Measurements from ENCODE around the gene ZGPAT. TPM values are rescaled to one million over a fixed set of nuclear protein-coding genes. Genes with fewer than 3 reads are reported as not detected.
"Not testable (repeated sequence)": the region's sequence is repeated elsewhere in the genome, so short reads cannot be mapped to it uniquely, and the experiment has no call there.

ZGPAT gene
- polyA plus RNA-seq, 1 donor from 2014 or later, result 59.4 TPM

GRCh38 chr20:63718996-63719395, 11.2 kb downstream of the ZGPAT start:
- H3K4me3 Mint-ChIP-seq, result no peak overlapping the region
- H3K4me1 Mint-ChIP-seq, result peaks cover 8 to 15% (median 12%) of the 10 kb centered on the region in 3 donors
- peaks cover 0 to 9% (median 2%) of the 10 kb centered on the region in 3 donors for H3K9me3 Mint-ChIP-seq
- no peaks in the 10 kb centered on the region for H3K27me3 Mint-ChIP-seq
- peaks cover 31% of the 10 kb centered on the region for H3K36me3 Mint-ChIP-seq
- no peak overlapping the region for H3K27ac Mint-ChIP-seq

- peaks cover 19% of the 10 kb centered on the region for H3K36me3 Mint-ChIP-seq
- H3K9me3 Mint-ChIP-seq, result peaks cover 2 to 11% (median 8%) of the 10 kb centered on the region in 3 donors
- not testable (repeated sequence) for H3K27ac Mint-ChIP-seq, H3K27me3 Mint-ChIP-seq, H3K4me3 Mint-ChIP-seq
- H3K4me1 Mint-ChIP-seq, result peaks cover 5 to 13% (median 12%) of the 10 kb centered on the region in 3 donors
Measured at GRCh38 chr20:63722967-63723622, 15.3 kb downstream of the ZGPAT start.

GRCh38 chr20:63730189-63730733, 22.4 kb downstream of the ZGPAT start:
- H3K27me3 Mint-ChIP-seq, H3K36me3 Mint-ChIP-seq, H3K27ac Mint-ChIP-seq, H3K9me3 Mint-ChIP-seq, H3K4me3 Mint-ChIP-seq: not testable (repeated sequence)
- peaks cover 13 to 31% (median 25%) of the 10 kb centered on the region in 3 donors for H3K4me1 Mint-ChIP-seq

GRCh38 chr20:63731410-63731809, 23.6 kb downstream of the ZGPAT start:
- Mint-ChIP-seq H3K36me3 (peaks cover 5% of the 10 kb centered on the region), H3K27me3 (peaks cover 1% of the 10 kb centered on the region), H3K9me3 (peaks cover 0 to 3% (median 0%) of the 10 kb centered on the region in 3 donors), H3K4me1 (peaks cover 18 to 37% (median 32%) of the 10 kb centered on the region in 3 donors), H3K27ac (no peak overlapping the region), H3K4me3 (no peak overlapping the region)

GRCh38 chr20:63732118-63733095, 24.6 kb downstream of the ZGPAT start:
- peaks cover 22 to 33% (median 30%) of the 10 kb centered on the region in 3 donors for H3K4me1 Mint-ChIP-seq

GRCh38 chr20:63733117-63733516, 25.3 kb downstream of the ZGPAT start:
- Mint-ChIP-seq H3K27me3 (peaks cover 1% of the 10 kb centered on the region), H3K27ac (no peak overlapping the region), H3K4me3 (peak overlapping the region in 1 of 4 donors; percentile 34), H3K9me3 (no peaks in the 10 kb centered on the region), H3K36me3 (peaks cover 4% of the 10 kb centered on the region), H3K4me1 (peaks cover 21 to 28% (median 25%) of the 10 kb centered on the region in 3 donors)

More at GRCh38 chr20:63732118-63733095, 24.6 kb downstream of the ZGPAT start:
- Mint-ChIP-seq H3K27ac (no peak overlapping the region), H3K4me3 (no peak overlapping the region), H3K27me3 (peaks cover 1% of the 10 kb centered on the region), H3K9me3 (no peaks in the 10 kb centered on the region), H3K36me3 (peaks cover 4% of the 10 kb centered on the region)

- H3K36me3 Mint-ChIP-seq, result no peaks in the 10 kb centered on the region
- no peaks in the 10 kb centered on the region for H3K9me3 Mint-ChIP-seq
- H3K4me1 Mint-ChIP-seq, result peaks cover 16 to 23% (median 20%) of the 10 kb centered on the region in 3 donors
- no peak overlapping the region for H3K27ac Mint-ChIP-seq
- peak overlapping the region in 2 of 4 donors; percentile 12 to 34 for H3K4me3 Mint-ChIP-seq
- no peaks in the 10 kb centered on the region for H3K27me3 Mint-ChIP-seq
Measured at GRCh38 chr20:63733579-63734081, 25.8 kb downstream of the ZGPAT start.

- H3K27ac Mint-ChIP-seq, result no peak overlapping the region
- no peaks in the 10 kb centered on the region for H3K27me3 Mint-ChIP-seq
- peaks cover 12 to 18% (median 16%) of the 10 kb centered on the region in 3 donors for H3K4me1 Mint-ChIP-seq
- no peaks in the 10 kb centered on the region for H3K9me3 Mint-ChIP-seq
- H3K4me3 Mint-ChIP-seq, result peak overlapping the region in 1 of 4 donors; percentile 12
- no peaks in the 10 kb centered on the region for H3K36me3 Mint-ChIP-seq
Measured at GRCh38 chr20:63734111-63734945, 26.5 kb downstream of the ZGPAT start.

- Mint-ChIP-seq H3K27ac (peak overlapping the region; percentile 23 to 92 (median 54)), H3K27me3 (no peaks in the 10 kb centered on the region), H3K4me3 (peak overlapping the region; percentile 52 to 95 (median 82)), H3K4me1 (peaks cover 9 to 11% (median 11%) of the 10 kb centered on the region in 3 donors), H3K9me3 (no peaks in the 10 kb centered on the region), H3K36me3 (no peaks in the 10 kb centered on the region)
Measured at GRCh38 chr20:63734946-63735858, 27.4 kb downstream of the ZGPAT start.

- H3K36me3 Mint-ChIP-seq, result no peaks in the 10 kb centered on the region
- H3K4me3 Mint-ChIP-seq, result peak within 1 kb of the TSS; percentile 79 to 95 (median 88)
- peak within 1 kb of the TSS; percentile 81 to 97 (median 92) for H3K27ac Mint-ChIP-seq
- H3K9me3 Mint-ChIP-seq, result no peaks in the 10 kb centered on the region
- peaks cover 9% of the 10 kb centered on the region in 3 donors for H3K4me1 Mint-ChIP-seq
- H3K27me3 Mint-ChIP-seq, result no peaks in the 10 kb centered on the region
Measured at GRCh38 chr20:63735859-63736718, 28.2 kb downstream of the ZGPAT start, which contains the start of gene LIME1. TSS of gene LIME1 (plus strand) at chr20:63736664. CDS start at chr20:63737550, 886 bp downstream.

GRCh38 chr20:63736893-63737694, 29.3 kb downstream of the ZGPAT start:
- H3K27ac Mint-ChIP-seq, result peak overlapping the region; percentile 81 to 97 (median 92)
- peak overlapping the region; percentile 79 to 95 (median 88) for H3K4me3 Mint-ChIP-seq
- H3K9me3 Mint-ChIP-seq, result no peaks in the 10 kb centered on the region
- peaks cover 9% of the 10 kb centered on the region in 3 donors for H3K4me1 Mint-ChIP-seq
- H3K36me3 Mint-ChIP-seq, result no peaks in the 10 kb centered on the region
- no peaks in the 10 kb centered on the region for H3K27me3 Mint-ChIP-seq

- Mint-ChIP-seq H3K9me3 (no peaks in the 10 kb centered on the region), H3K4me3 (peak overlapping the region; percentile 79 to 95 (median 88)), H3K27me3 (no peaks in the 10 kb centered on the region), H3K27ac (no peak overlapping the region), H3K4me1 (peaks cover 9% of the 10 kb centered on the region in 3 donors), H3K36me3 (no peaks in the 10 kb centered on the region)
Measured at GRCh38 chr20:63737695-63737944, 29.8 kb downstream of the ZGPAT start.

All from IgD-negative memory B cell (primary cell).